ENCODE measurements around the gene LRRTM4. TPM values are rescaled to one million over a fixed set of nuclear protein-coding genes. Genes with fewer than 3 reads are reported as not detected.

Gene LRRTM4
- total and polyA plus RNA-seq, 2 of the 13 experiments (the other 11 are each of a cell fraction or from before 2014, with no cell fraction given), result 1.2 TPM

DNA sequence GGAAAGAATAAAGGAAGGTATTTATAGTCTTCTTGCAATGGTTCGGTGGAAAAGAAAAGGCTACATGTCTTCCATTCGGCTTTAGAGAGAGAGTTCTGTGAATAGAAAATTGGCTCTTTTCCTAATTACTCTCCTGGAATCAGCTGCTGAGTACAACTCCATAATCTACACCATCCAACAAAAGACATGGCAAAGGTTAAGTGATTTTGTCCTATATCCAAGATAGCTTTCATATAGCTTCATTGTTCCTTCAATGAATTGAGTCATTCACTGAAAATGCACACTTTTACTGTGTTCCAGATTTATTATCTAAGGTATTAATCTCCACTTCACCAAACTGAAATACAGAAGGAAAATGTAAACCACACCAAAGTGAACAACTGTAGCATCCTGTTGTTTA lies 514.5 kb downstream of the LRRTM4 start:
- in situ Hi-C loops (cut with HindIII; ENCODE audit: extremely low pct_ligation_motif_present, low pct_unique_long_range_greater_than_20kb) (no loop called here), intact Hi-C loops (cut with micrococcal nuclease; ENCODE audit: unreplicated experiment) (no loop called here)
- no peak overlapping the region for H3K4me3 ChIP-seq (replicated peaks in 1 of 3; ENCODE audit: insufficient read depth in 1 of 3, low read depth in 2 of 3, low read length in 3 of 3)
- WGBS (ENCODE audit: low lambda C conversion rate), result 2% methylated on average over 2 of the region's 2 CpGs
- H3K4me2 ChIP-seq (ENCODE audit: low read depth, low read length), result no peak overlapping the region
- ChIA-PET CTCF (ENCODE audit: low intra/inter-chr PET ratio, low total read pairs) (no interaction called here), POLR2A (no interaction called here)
- ATAC-seq, result no peak
- no TSS peak for BruUV-seq (replicated peaks)
- H3K9ac ChIP-seq (ENCODE audit: insufficient read depth, low read depth, low read length), result no peak overlapping the region
- TF ChIP-seq, protein P1, sequence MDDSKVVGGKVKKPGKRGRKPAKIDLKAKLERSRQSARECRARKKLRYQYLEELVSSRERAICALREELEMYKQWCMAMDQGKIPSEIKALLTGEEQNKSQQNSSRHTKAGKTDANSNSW (CRISPR knock-in tag; IDR thresholded peaks at IDR 0.05; ENCODE audit: borderline replicate concordance), result no peak
- TF ChIP-seq HMG20A (CRISPR knock-in tag; IDR thresholded peaks at IDR 0.05; ENCODE audit: borderline replicate concordance) (no peak), HOXA9 (CRISPR knock-in tag; IDR thresholded peaks at IDR 0.05; ENCODE audit: borderline replicate concordance) (no peak), ZNF501 (CRISPR knock-in tag; IDR thresholded peaks at IDR 0.05) (no peak), ZBTB7B (CRISPR knock-in tag; IDR thresholded peaks at IDR 0.05) (no peak), ZFP36 (IDR thresholded peaks at IDR 0.05; ENCODE audit: borderline replicate concordance, low read depth, low read length, partially characterized antibody) (no peak), YEATS2 (CRISPR knock-in tag; IDR thresholded peaks at IDR 0.05; ENCODE audit: borderline replicate concordance) (no peak), NBN (conservative IDR thresholded peaks at IDR 0.05) (no peak), ZNF75D (CRISPR knock-in tag; IDR thresholded peaks at IDR 0.05; ENCODE audit: borderline replicate concordance) (no peak), ZNF354B (CRISPR knock-in tag; IDR thresholded peaks at IDR 0.05) (no peak), SOX6 (IDR thresholded peaks at IDR 0.05) (no peak), SOX6 (CRISPR knock-in tag; IDR thresholded peaks at IDR 0.05) (no peak), ZNF629 (CRISPR knock-in tag; conservative IDR thresholded peaks at IDR 0.05) (no peak)
- TF ChIP-seq, protein P2, sequence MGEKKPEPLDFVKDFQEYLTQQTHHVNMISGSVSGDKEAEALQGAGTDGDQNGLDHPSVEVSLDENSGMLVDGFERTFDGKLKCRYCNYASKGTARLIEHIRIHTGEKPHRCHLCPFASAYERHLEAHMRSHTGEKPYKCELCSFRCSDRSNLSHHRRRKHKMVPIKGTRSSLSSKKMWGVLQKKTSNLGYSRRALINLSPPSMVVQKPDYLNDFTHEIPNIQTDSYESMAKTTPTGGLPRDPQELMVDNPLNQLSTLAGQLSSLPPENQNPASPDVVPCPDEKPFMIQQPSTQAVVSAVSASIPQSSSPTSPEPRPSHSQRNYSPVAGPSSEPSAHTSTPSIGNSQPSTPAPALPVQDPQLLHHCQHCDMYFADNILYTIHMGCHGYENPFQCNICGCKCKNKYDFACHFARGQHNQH (CRISPR knock-in tag; IDR thresholded peaks at IDR 0.05), result no peak
- TF ChIP-seq, protein P3, sequence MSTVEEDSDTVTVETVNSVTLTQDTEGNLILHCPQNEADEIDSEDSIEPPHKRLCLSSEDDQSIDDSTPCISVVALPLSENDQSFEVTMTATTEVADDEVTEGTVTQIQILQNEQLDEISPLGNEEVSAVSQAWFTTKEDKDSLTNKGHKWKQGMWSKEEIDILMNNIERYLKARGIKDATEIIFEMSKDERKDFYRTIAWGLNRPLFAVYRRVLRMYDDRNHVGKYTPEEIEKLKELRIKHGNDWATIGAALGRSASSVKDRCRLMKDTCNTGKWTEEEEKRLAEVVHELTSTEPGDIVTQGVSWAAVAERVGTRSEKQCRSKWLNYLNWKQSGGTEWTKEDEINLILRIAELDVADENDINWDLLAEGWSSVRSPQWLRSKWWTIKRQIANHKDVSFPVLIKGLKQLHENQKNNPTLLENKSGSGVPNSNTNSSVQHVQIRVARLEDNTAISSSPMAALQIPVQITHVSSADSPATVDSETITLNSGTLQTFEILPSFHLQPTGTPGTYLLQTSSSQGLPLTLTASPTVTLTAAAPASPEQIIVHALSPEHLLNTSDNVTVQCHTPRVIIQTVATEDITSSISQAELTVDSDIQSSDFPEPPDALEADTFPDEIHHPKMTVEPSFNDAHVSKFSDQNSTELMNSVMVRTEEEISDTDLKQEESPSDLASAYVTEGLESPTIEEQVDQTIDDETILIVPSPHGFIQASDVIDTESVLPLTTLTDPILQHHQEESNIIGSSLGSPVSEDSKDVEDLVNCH (CRISPR knock-in tag; IDR thresholded peaks at IDR 0.05), result no peak
- TF ChIP-seq, protein P4, sequence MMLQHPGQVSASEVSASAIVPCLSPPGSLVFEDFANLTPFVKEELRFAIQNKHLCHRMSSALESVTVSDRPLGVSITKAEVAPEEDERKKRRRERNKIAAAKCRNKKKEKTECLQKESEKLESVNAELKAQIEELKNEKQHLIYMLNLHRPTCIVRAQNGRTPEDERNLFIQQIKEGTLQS (CRISPR knock-in tag; IDR thresholded peaks at IDR 0.05), result no peak
- TF ChIP-seq, protein P5, sequence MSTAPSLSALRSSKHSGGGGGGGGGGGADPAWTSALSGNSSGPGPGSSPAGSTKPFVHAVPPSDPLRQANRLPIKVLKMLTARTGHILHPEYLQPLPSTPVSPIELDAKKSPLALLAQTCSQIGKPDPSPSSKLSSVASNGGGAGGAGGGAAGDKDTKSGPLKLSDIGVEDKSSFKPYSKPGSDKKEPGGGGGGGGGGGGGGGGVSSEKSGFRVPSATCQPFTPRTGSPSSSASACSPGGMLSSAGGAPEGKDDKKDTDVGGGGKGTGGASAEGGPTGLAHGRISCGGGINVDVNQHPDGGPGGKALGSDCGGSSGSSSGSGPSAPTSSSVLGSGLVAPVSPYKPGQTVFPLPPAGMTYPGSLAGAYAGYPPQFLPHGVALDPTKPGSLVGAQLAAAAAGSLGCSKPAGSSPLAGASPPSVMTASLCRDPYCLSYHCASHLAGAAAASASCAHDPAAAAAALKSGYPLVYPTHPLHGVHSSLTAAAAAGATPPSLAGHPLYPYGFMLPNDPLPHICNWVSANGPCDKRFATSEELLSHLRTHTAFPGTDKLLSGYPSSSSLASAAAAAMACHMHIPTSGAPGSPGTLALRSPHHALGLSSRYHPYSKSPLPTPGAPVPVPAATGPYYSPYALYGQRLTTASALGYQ (CRISPR knock-in tag; IDR thresholded peaks at IDR 0.05), result no peak
- DNase-seq (ENCODE audit: low spot score), result no peak
- no peaks in the 10 kb centered on the region for H3K36me3 ChIP-seq (replicated peaks in 1 of 2; ENCODE audit: control insufficient read depth in 1 of 2, insufficient read depth in 2 of 2, low read length in 2 of 2)
- no peaks in the 10 kb centered on the region for H3K9me3 ChIP-seq (ENCODE audit: low read length)
- FAIRE-seq, result no peak
- no peaks in the 10 kb centered on the region for H4K20me1 ChIP-seq (ENCODE audit: insufficient read depth, low read length)
- H3K4me1 ChIP-seq (ENCODE audit: insufficient read depth, low read length), result no peaks in the 10 kb centered on the region
- H3K27me3 ChIP-seq (ENCODE audit: control insufficient read depth in 1 of 2, insufficient read depth in 2 of 2, low read length in 2 of 2), result no peaks in the 10 kb centered on the region
- H3K79me2 ChIP-seq (ENCODE audit: insufficient read depth, low read length), result no peaks in the 10 kb centered on the region
- H3K27ac ChIP-seq (ENCODE audit: extremely low read length, insufficient read depth, low read length), result no peak overlapping the region
- no peak overlapping the region for H2AFZ ChIP-seq (ENCODE audit: low read length)
